GM21423 (cell line): ENCODE data around the gene ZEB1.
"Not testable (repeated sequence)": the region's sequence is repeated elsewhere in the genome, so short reads cannot be mapped to it uniquely, and the experiment has no call there.

Experiments used
- ATAC-seq: cut with Tn5 transposase; IDR thresholded peaks from one replicate; pipeline ENCODE4 v1.9.1; 2021; ENCODE audit warnings: mild to moderate bottlenecking, moderate library complexity; ENCODE audit not compliant: unreplicated experiment

Gene ZEB1

DNA sequence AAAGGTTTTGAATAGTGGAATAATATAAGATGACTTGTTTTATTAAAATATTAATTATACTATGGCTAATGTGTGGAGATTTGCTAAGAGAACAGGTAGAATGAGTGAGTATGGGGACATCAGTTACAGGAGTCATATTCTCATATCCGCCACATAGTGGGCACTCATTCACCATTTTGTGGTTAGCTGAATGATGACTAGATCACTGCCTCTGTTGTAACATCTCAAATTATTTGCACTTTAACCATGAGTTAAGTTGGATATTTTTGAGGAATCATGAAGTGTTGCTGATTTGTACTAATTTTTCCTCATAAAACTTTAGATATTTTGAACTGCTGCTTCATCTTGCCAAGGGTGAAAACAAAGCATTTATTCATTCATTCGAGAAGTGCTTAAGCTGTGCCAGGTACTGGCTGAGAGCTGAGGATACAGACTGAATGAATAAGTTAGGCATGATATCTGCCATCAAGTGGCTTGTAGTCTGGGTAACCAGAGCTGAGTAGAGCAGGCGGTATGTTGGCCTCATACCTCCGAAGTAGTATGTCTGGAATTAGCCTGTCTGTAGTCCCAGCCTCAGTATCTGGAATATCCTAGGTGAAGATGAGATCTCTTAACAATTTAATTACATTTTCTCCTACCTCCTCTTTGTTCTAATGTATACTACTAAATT, 100.5 kb downstream of the ZEB1 start:
- no peak for ATAC-seq

DNA sequence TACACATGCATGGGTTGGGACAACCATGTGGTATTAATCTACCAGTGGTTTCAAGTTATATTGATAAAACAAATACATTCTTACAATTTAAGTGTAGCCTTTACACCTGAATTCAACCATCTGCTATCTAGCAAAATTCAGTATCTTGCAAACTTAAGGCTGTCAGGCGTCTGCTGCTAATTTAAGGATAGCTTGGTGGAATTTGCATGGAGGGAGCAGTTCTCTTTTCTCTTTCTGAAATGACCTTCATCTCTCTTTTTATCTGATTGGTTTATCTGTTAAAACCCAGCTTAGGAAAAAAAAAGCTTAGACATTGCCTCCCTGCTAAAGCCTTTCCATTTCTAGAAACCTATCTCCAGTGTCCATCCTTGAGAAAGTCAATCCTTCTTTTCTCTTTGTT, 102.3 kb downstream of the ZEB1 start:
- ATAC-seq = no peak

GRCh38 chr10:31422634-31423033, 103.6 kb downstream of the ZEB1 start:
- ATAC-seq = no peak

DNA sequence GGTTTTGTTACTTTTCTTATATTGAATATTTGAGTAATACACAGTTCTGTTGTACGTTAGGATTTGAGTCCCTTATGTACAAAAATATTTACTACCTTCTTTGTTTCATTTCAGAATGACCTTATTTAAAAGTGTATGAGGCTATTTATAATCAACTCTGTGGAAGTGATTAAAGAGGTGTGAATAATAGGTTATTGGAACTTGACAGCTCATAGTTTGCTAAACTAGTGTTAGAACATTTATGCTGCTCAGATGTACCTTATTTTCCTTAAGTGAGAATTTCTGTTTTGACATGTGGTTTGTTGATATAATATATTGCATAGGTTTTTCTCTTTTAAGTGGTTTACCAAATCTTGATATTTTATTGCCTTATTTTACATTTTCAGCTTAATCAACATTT, 105.5 kb downstream of the ZEB1 start:
- no peak for ATAC-seq

- ATAC-seq = no peak
These were observed 107.4 kb downstream of the ZEB1 start for GRCh38 chr10:31426401-31426800.

DNA sequence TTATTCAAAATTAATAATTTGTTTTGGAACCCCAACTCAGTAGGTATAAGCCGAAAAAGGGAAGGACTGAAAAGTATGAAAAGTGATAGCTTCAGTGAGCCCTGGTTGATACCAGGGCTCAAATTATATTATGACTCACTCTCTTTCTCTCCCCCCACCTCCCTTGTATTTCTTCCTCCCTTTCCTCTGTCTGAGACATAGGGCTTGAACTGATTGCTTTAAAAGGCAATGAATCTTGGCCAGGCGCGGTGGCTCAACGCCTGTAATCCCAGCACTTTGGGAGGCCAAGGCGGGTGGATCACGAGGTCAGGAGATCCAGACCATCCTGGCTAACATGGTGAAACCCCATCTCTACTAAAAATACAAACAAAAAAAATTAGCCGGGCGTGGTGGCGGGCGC, 108.3 kb downstream of the ZEB1 start:
- not testable (repeated sequence) for ATAC-seq

DNA sequence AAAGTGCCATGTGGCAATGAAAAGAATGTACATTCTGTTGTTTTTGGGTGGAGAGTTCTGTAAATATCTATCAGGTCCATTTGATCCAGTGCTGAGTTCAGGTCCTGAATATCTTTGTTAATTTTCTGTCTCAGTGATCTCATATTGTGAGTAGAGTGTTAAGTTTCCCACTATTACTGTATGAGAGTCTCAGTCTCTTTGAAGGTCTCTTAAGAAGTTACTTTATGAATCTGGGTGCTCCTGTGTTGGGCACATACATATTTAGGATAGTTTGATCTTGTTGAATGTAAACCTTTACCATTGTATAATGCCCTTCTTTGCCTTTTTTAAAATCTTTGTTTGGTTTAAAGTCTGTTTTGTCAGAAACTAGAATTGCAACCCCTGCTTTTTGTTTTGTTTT, 109.5 kb downstream of the ZEB1 start:
- ATAC-seq = not testable (repeated sequence)

- no peak for ATAC-seq
These were observed 112.0 kb downstream of the ZEB1 start for GRCh38 chr10:31431021-31431420.

DNA sequence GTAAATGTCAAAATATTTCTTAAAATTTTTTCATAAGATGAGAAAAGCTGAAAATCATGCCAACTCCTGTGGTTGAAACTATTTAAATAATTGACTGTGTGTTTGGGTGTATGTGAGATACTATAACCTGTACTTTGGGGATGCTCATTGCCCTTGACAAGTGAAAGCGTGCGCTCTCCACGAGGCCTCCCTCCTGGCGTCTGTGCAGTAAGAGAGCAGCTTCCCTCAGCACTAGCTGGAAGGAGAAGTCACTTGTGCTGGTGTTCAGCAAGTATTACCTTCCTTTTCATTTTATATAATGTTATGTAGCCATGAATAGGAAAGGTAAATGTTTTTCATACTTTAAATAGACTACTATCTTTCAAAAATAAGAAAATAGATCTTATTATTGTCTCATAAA, 118.9 kb downstream of the ZEB1 start:
- no peak for ATAC-seq

GRCh38 chr10:31451766-31452165, 132.8 kb downstream of the ZEB1 start:
- ATAC-seq = no peak

GRCh38 chr10:31456468-31456867, 137.5 kb downstream of the ZEB1 start:
- ATAC-seq = no peak

DNA sequence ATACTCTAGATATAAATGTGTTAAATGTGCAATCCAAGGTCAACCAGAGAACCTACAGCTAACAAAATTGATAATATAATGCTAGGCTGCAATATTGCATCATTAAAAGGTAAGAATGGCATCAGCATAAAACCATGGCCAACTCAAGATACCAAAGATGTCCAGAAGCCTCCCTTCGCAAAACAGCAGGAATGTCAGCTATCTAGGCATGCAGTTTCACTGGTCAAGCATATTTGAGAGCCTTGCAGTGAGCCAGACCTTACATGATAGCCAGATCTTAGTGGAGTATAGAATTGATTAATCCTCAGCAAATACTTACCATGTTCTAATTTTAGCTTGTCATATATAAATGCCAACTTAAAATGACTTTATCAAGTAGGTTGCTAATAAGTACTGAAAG, 138.8 kb downstream of the ZEB1 start:
- no peak for ATAC-seq

- no peak for ATAC-seq
These were observed 140.0 kb downstream of the ZEB1 start for GRCh38 chr10:31458974-31459373.

DNA sequence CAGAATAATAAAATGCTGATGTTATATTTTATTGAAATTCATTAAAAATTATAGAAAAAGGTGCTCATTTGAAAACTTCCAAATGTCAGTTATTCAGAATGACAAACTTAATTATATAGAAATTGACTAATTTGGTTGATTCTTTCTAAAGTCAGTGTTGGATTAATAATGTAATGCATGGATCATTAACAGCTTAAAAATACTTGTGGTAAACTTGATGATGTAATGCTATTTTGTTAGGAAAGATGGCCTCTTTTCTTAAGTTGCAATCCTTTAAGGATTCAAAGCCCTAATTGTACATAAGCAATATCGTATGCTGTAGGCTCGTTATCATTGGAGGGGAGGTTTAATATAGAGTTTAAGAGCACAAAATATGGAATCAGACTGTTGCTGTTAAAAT, 141.2 kb downstream of the ZEB1 start:
- ATAC-seq = no peak

DNA sequence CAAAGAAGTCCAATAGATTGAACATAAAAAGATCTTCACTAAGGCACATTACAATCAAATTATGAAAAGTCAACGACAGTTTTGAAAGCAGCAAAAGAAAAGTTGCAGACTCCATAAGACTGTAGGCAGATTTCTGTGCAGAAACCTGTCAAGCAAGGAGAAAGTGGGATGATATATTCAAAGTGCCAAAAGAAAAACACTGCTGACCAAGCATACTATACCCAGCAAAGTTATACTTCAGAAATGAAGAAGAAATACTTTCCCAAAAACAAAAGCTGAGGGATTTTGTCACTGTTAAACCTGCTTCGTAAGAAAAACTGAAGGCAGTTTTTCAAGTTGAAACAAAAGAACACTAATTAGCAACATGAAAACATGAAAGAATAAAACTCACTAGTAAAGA, 145.5 kb downstream of the ZEB1 start:
- no peak for ATAC-seq

DNA sequence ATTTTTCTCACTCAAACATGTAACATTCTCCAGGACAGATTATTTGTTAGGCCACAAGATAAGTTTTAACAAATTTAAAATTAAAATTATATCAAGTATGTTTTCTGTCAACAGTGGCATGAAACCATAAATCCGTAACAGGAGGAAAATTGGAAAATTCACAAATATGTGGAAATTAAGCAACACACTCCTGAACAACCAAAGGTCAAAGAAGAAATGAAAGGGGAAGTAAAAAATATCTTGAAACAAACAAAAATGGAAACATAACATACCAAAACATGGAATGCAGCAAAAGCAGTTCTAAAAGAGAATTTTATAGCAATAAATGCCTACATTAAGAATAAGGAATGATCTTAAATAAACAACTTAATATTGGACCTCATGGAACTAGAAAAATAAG, 147.3 kb downstream of the ZEB1 start:
- no peak for ATAC-seq

- no peak for ATAC-seq
These were observed 148.9 kb downstream of the ZEB1 start for GRCh38 chr10:31467791-31468535.

DNA sequence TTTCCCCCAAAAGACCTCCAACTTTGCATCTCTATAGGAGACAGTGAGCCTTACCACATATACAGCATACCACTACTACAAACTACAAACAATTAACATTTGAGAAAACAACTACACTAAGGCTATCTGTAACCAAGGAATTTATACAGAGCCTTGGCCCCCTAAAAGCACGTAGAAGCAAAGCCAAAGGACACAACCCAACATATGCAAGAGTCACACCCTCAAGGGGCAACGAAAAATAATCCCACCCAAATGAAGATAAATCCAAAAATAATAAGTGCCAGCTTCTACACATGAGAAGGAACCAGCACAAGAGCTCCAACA, 149.5 kb downstream of the ZEB1 start:
- ATAC-seq = no peak

DNA sequence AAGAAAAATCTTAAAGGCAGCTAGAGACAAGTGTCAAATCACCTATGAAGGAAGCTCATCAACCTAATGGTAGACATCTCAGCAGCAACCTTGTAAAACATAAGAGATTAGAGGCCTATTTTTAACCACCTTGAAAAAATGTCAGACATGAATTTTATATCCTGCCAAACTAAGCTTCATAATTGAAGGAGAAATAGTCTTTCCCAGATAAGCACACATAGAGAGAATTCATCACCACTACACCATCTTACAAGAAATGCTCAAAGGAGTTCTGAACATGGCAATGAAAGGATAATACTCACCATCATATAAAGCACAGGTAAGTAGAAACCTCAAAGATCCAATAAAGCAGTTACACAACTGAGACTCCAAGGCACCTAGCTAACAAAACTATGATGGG, 156.5 kb downstream of the ZEB1 start:
- ATAC-seq = no peak

DNA sequence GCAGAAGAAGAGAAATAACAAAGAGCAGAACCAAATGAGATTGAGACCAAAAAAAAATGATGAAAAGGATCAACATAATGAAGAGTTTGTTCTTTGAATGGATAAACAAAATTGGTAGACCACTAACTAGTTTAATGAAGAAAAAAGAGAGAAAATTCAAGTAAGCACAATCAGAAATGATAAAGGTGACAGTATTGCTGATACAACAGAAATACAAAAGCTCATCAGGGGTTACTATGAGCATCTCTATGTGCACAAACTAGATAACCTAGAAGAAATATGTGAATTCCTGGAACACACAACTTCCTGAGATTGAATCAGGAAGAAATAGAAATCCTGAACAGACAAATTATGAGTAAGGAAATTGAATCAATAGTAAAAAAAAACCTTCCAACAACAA, 157.1 kb downstream of the ZEB1 start:
- ATAC-seq = no peak

DNA sequence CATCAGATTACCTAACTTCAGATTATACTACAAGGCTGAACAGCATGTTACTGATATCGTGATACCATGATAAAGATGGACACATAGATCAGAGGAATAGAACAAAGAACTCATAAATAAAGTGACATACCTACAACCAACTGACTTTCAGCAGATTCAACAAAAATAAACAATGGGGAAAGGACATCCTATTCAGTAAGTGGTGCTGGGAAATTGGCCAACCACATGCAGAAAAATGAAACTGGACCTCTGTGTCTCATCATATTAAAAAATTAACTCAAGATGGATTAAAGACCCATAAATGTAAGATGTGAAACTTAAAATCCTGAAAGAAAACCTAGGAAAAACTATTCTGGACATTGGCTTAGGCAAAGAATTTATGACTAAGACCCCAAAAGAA, 158.6 kb downstream of the ZEB1 start:
- no peak for ATAC-seq

DNA sequence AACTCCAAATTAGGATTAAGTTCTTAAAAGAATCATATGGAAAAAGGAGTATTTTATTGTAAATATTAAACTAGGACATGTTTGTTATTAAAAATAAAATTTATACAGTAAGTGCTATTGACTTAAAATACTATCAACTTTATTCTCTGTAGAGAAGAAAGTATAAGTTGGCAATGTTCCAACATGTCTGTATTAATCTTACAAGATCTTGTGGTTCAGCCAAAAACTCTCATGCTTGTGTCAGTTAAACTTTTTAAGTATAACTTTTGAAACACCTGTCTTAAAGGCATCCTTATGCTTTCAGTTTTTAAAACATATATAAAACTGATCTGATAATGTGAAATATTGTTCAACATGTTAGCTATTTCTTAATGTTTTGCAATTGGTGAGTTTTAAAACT, 160.7 kb downstream of the ZEB1 start:
- ATAC-seq = no peak

DNA sequence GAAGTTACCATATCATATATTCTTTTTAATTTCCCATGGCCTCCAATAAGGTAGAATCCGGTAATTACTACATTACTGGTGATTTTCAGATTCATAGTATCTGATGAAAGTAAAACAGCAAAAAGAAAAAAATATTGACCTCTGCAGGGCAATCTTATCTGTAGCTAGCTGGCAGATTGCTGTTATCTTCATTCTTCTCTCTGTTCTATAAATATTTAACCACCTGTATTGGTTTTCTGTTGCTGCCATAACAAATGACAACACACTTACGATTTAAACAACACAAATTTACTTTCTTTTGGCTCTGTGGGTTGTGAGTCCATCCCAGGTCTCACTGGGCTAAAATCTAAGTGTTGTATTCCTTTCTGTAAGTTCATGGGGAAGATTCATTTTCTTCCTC, 164.5 kb downstream of the ZEB1 start:
- no peak for ATAC-seq
